Measurements from ENCODE around the gene TBC1D2B. TPM values are rescaled to one million over a fixed set of nuclear protein-coding genes. Genes with fewer than 3 reads are reported as not detected.

TBC1D2B gene
- total and polyA plus RNA-seq, 2 donors from 2014 or later = 8.5 to 41.6 TPM

DNA sequence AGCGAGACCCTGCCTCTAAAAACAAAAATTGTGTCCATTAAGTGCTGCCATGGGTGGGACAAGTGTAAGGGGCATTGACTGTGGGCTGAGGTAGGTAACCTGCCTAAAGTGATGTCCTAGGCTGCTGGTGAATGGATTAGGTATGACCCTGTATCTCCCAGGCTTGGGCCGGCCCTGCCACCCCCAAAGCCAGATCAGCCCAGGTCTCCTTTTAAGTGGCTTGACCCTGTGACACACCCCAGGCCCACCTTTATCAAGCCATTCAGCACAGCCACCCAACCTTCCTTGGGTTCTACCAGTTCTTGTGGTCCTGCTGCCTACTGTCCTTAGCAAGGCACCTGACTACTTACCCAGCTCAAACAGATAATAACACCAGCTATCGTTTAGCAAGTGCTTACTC is 35.0 kb upstream of the TBC1D2B start:
- H3K4me1 ChIP-seq (ENCODE audit: control insufficient read depth in 2 of 3, insufficient read depth in 2 of 3, low read depth in 1 of 3, low read length in 3 of 3) = no peaks in the 10 kb centered on the region
- H3K27ac ChIP-seq (ENCODE audit: low read depth in 2 of 2, low read length in 2 of 2) = no peak overlapping the region
- no peak for DNase-seq
- H3K36me3 ChIP-seq (ENCODE audit: control insufficient read depth in 2 of 3, insufficient read depth in 3 of 3, low read length in 3 of 3) = no peaks in the 10 kb centered on the region
- H3K9me3 ChIP-seq (ENCODE audit: control insufficient read depth in 2 of 3, insufficient read depth in 1 of 3, low read length in 3 of 3) = no peaks in the 10 kb centered on the region
- intact Hi-C loops (cut with DNase I) = no loop called here
- FAIRE-seq = no peak
- TF ChIP-seq, protein P1, sequence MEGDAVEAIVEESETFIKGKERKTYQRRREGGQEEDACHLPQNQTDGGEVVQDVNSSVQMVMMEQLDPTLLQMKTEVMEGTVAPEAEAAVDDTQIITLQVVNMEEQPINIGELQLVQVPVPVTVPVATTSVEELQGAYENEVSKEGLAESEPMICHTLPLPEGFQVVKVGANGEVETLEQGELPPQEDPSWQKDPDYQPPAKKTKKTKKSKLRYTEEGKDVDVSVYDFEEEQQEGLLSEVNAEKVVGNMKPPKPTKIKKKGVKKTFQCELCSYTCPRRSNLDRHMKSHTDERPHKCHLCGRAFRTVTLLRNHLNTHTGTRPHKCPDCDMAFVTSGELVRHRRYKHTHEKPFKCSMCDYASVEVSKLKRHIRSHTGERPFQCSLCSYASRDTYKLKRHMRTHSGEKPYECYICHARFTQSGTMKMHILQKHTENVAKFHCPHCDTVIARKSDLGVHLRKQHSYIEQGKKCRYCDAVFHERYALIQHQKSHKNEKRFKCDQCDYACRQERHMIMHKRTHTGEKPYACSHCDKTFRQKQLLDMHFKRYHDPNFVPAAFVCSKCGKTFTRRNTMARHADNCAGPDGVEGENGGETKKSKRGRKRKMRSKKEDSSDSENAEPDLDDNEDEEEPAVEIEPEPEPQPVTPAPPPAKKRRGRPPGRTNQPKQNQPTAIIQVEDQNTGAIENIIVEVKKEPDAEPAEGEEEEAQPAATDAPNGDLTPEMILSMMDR (IDR thresholded peaks at IDR 0.05; ENCODE audit: borderline replicate concordance, extremely low read depth, insufficient read depth) = no peak
- H3K4me3 ChIP-seq (ENCODE audit: low read length in 3 of 3) = no peak overlapping the region
- H3K9ac ChIP-seq (ENCODE audit: low read length in 3 of 3) = no peak overlapping the region
- H3K27me3 ChIP-seq (ENCODE audit: control insufficient read depth, insufficient read depth, low read length) = no peaks in the 10 kb centered on the region

DNA sequence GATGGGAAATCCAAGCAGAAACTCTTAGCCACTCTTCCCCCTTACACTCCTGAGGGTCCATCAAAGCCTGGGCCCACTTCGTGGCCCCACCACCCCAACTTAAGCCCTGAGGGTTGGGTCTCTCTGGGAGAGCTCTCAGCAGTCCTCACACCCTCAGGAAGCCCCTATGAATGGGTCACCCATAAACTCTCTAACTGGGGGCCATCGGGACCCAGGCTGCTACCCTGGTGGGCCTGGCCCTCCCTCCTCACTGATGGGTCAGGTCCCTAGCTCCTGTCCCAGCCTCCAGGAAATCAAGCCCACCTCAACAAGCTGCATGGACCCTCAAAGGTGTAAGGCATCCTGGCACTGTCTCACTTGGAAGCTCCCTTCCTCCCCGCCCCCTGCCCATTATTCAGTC is 34.3 kb upstream of the TBC1D2B start:
- intact Hi-C loops (cut with DNase I) = no loop called here
- H3K27me3 ChIP-seq (ENCODE audit: control insufficient read depth, insufficient read depth, low read length) = no peaks in the 10 kb centered on the region
- H3K27ac ChIP-seq (ENCODE audit: low read depth in 2 of 2, low read length in 2 of 2) = no peak overlapping the region
- DNase-seq (no peak), FAIRE-seq (no peak)
- H3K4me3 ChIP-seq (ENCODE audit: low read length in 3 of 3) = no peak overlapping the region
- H3K36me3 ChIP-seq (ENCODE audit: control insufficient read depth in 2 of 3, insufficient read depth in 3 of 3, low read length in 3 of 3) = no peaks in the 10 kb centered on the region
- no peaks in the 10 kb centered on the region for H3K9me3 ChIP-seq (ENCODE audit: control insufficient read depth in 2 of 3, insufficient read depth in 1 of 3, low read length in 3 of 3)
- no peak overlapping the region for H3K9ac ChIP-seq (ENCODE audit: low read length in 3 of 3)
- TF ChIP-seq, protein P1 (IDR thresholded peaks at IDR 0.05; ENCODE audit: borderline replicate concordance, extremely low read depth, insufficient read depth) = no peak
- H3K4me1 ChIP-seq (ENCODE audit: control insufficient read depth in 2 of 3, insufficient read depth in 2 of 3, low read depth in 1 of 3, low read length in 3 of 3) = no peaks in the 10 kb centered on the region

DNA sequence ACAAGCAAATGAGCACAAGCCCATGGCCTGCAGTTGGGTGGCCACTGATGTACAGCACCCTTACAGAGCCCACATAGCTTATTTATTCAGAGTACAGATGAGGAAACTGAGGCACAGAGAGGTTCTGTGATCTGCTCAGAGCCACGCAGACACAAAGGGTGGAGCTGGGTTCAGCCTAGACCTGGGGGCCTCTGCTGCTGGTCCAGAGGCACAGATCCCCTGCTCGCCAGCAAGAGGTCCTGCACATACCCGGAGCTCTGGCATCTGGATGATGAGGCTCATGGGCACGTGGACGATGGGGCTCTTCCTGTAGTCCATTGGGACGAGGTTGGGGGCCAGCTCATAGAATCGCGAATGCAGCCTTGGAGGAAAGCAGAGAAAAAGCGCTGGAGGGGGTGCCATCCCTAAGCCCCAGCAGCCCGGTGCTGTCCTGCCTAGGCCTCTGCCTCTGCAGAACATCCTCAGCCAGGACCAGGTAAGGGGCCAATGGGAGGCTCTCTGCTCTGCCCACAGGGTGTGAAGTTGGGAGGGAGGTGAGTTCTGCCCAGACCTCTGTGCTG is 33.5 kb upstream of the TBC1D2B start:
- intact Hi-C loops (cut with DNase I) = no loop called here
- H3K9ac ChIP-seq (ENCODE audit: low read length in 3 of 3) = no peak overlapping the region
- H3K4me3 ChIP-seq (ENCODE audit: low read length in 3 of 3) = no peak overlapping the region
- DNase-seq (peak in 1 of 5 donors; percentile 49), FAIRE-seq (no peak)
- H3K4me1 ChIP-seq (ENCODE audit: control insufficient read depth in 2 of 3, insufficient read depth in 2 of 3, low read depth in 1 of 3, low read length in 3 of 3) = no peaks in the 10 kb centered on the region
- no peaks in the 10 kb centered on the region for H3K36me3 ChIP-seq (ENCODE audit: control insufficient read depth in 2 of 3, insufficient read depth in 3 of 3, low read length in 3 of 3)
- no peaks in the 10 kb centered on the region for H3K9me3 ChIP-seq (ENCODE audit: control insufficient read depth in 2 of 3, insufficient read depth in 1 of 3, low read length in 3 of 3)
- H3K27ac ChIP-seq (ENCODE audit: low read depth in 2 of 2, low read length in 2 of 2) = no peak overlapping the region
- TF ChIP-seq, protein P1 (IDR thresholded peaks at IDR 0.05; ENCODE audit: borderline replicate concordance, extremely low read depth, insufficient read depth) = no peak
- no peaks in the 10 kb centered on the region for H3K27me3 ChIP-seq (ENCODE audit: control insufficient read depth, insufficient read depth, low read length)

- H3K9ac ChIP-seq (ENCODE audit: low read length in 3 of 3) = no peak overlapping the region
- intact Hi-C loops (cut with DNase I) = no loop called here
- DNase-seq (no peak), FAIRE-seq (no peak)
- H3K9me3 ChIP-seq (ENCODE audit: control insufficient read depth in 2 of 3, insufficient read depth in 1 of 3, low read length in 3 of 3) = no peaks in the 10 kb centered on the region
- no peak overlapping the region for H3K4me3 ChIP-seq (ENCODE audit: low read length in 3 of 3)
- peaks cover 0 to 2% (median 0%) of the 10 kb centered on the region in 3 donors for H3K4me1 ChIP-seq (ENCODE audit: control insufficient read depth in 2 of 3, insufficient read depth in 2 of 3, low read depth in 1 of 3, low read length in 3 of 3)
- H3K36me3 ChIP-seq (ENCODE audit: control insufficient read depth in 2 of 3, insufficient read depth in 3 of 3, low read length in 3 of 3) = no peaks in the 10 kb centered on the region
- no peak overlapping the region for H3K27ac ChIP-seq (ENCODE audit: low read depth in 2 of 2, low read length in 2 of 2)
- TF ChIP-seq, protein P1 (IDR thresholded peaks at IDR 0.05; ENCODE audit: borderline replicate concordance, extremely low read depth, insufficient read depth) = no peak
- no peaks in the 10 kb centered on the region for H3K27me3 ChIP-seq (ENCODE audit: control insufficient read depth, insufficient read depth, low read length)
These were observed 32.6 kb upstream of the TBC1D2B start for GRCh38 chr15:78110096-78110495.
